RWPE2 (cell line): ENCODE results near the gene BCL6.

Experiments
- ATAC-seq: fragments of 200-7000 bp; cut with Tn5 transposase; 3 replicates; pipeline ENCODE4 v1.9.1; 2021; ENCODE audit warnings: low read depth
- DNase-seq: peaks from one replicate; pipeline ENCODE4 v3.0.0-alpha.2; 2020; ENCODE audit warnings: low spot score
- H3K27ac ChIP-seq: fragments of 450-650 bp; 2 replicates; pipeline ENCODE4 v1.5.1; 2017; ENCODE audit warnings: mild to moderate bottlenecking; ENCODE audit not compliant: poor library complexity, severe bottlenecking
- H3K27me3 ChIP-seq: fragments of 250-450 bp; sonication (Bioruptor Pico); 2 replicates; pipeline ENCODE4 v1.5.1; 2021; ENCODE audit warnings: mild to moderate bottlenecking, moderate library complexity; ENCODE audit not compliant: insufficient read depth, poor library complexity, severe bottlenecking
- H3K36me3 ChIP-seq: fragments of 250-450 bp; sonication (Bioruptor Pico); 2 replicates; pipeline ENCODE4 v1.5.1; 2020; ENCODE audit warnings: low read depth, mild to moderate bottlenecking, moderate library complexity
- H3K4me1 ChIP-seq: fragments of 250-450 bp; sonication (Bioruptor Pico); 2 replicates; pipeline ENCODE4 v1.5.1; 2021; ENCODE audit warnings: mild to moderate bottlenecking, moderate library complexity; ENCODE audit not compliant: insufficient read depth, poor library complexity, severe bottlenecking
- H3K4me3 ChIP-seq: fragments of 250-450 bp; sonication (Bioruptor Pico); 2 replicates; pipeline ENCODE4 v1.5.1; 2021; ENCODE audit warnings: mild to moderate bottlenecking, moderate library complexity; ENCODE audit not compliant: severe bottlenecking
- H3K9me3 ChIP-seq: fragments of 250-450 bp; sonication (Bioruptor Pico); 2 replicates; pipeline ENCODE4 v1.5.1; 2021; ENCODE audit warnings: mild to moderate bottlenecking, moderate library complexity; ENCODE audit not compliant: severe bottlenecking
- CTCF ChIP-seq: fragments of 450-650 bp; IDR thresholded peaks from one replicate; pipeline ENCODE4 v1.5.1; 2017; ENCODE audit warnings: mild to moderate bottlenecking, moderate library complexity; ENCODE audit not compliant: poor library complexity, severe bottlenecking

The BCL6 gene

GRCh38 chr3:187750513-187751123, 5.3 kb upstream of the BCL6 start:
- DNase-seq = no peak
- H3K27ac ChIP-seq = no peak overlapping the region

DNA sequence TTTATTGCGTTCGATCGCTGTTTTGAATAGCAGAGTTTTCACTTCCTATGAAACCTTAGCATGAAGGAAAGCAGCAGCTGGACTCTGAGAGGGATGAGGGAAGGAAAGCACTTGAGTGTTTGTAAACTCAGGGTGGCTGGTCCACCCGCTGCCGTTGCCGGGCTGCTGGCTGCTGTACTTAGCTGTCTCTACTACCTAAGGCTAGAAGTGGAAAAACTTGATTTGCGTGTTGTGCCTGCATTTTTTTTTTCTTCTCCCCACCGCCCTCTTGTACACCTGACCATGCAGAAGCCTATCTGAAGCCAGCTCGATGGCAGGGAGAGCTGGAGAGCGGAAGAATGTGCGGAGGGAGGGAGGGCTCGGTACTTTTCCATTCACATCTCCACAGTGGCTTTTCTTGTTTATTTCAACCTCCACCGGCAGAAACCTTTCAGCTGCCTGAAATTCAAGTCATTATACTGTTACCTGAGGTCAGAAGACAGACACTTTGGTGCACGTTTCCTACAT, 4.8 kb upstream of the BCL6 start:
- no peak for TF ChIP-seq CTCF
- DNase-seq (no peak), ATAC-seq (peak; percentile 16; the same call in 2 of the 3 replicates)
- H3K36me3 ChIP-seq = no peaks in the 10 kb centered on the region
- no peak overlapping the region for H3K27ac ChIP-seq
- no peaks in the 10 kb centered on the region for H3K27me3 ChIP-seq
- no peak overlapping the region for H3K4me3 ChIP-seq
- no peaks in the 10 kb centered on the region for H3K9me3 ChIP-seq
- H3K4me1 ChIP-seq = peaks cover 6% of the 10 kb centered on the region

More at GRCh38 chr3:187750513-187751123, 5.3 kb upstream of the BCL6 start:
- H3K36me3 ChIP-seq = no peaks in the 10 kb centered on the region
- H3K4me3 ChIP-seq = no peak overlapping the region
- peaks cover 6% of the 10 kb centered on the region for H3K4me1 ChIP-seq
- no peaks in the 10 kb centered on the region for H3K9me3 ChIP-seq
- no peak for ATAC-seq
- no peaks in the 10 kb centered on the region for H3K27me3 ChIP-seq
- TF ChIP-seq CTCF = no peak

- no peaks in the 10 kb centered on the region for H3K9me3 ChIP-seq
- no peak overlapping the region for H3K4me3 ChIP-seq
- H3K27me3 ChIP-seq = no peaks in the 10 kb centered on the region
- TF ChIP-seq CTCF = peak; percentile 95
- H3K27ac ChIP-seq = no peak overlapping the region
- DNase-seq (peak; percentile 66), ATAC-seq (peak; percentile 45; the same call in 2 of the 3 replicates)
- H3K4me1 ChIP-seq = peaks cover 6% of the 10 kb centered on the region
- H3K36me3 ChIP-seq = no peaks in the 10 kb centered on the region
Observed at GRCh38 chr3:187748050-187748481, 2.8 kb upstream of the BCL6 start.

GRCh38 chr3:187747506-187747905, 2.2 kb upstream of the BCL6 start:
- H3K27ac ChIP-seq = no peak overlapping the region
- no peak for ATAC-seq
- H3K9me3 ChIP-seq = no peaks in the 10 kb centered on the region
- peaks cover 8% of the 10 kb centered on the region for H3K4me1 ChIP-seq
- no peak for DNase-seq
- no peaks in the 10 kb centered on the region for H3K36me3 ChIP-seq
- no peak for TF ChIP-seq CTCF
- H3K4me3 ChIP-seq = no peak overlapping the region
- no peaks in the 10 kb centered on the region for H3K27me3 ChIP-seq
